ENCODE data around the gene RBPJL. TPM values are rescaled to one million over a fixed set of nuclear protein-coding genes. Genes with fewer than 3 reads are reported as not detected.

Gene RBPJL
- total RNA-seq, 2 experiments from 2014 or later, result not detected

- DNase-seq (ENCODE audit: low spot score), result no peak
Observed at GRCh38 chr20:45301824-45302271, 4.8 kb upstream of the RBPJL start.

GRCh38 chr20:45303586-45304463 lies 2.8 kb upstream of the RBPJL start:
- H3K9me2 ChIP-seq (ENCODE audit: insufficient read depth, low read length), result no peaks in the 10 kb centered on the region
- H3K4me1 ChIP-seq (ENCODE audit: insufficient read depth, low read length, poor library complexity, severe bottlenecking), result no peaks in the 10 kb centered on the region
- no peak overlapping the region for H3K4me3 ChIP-seq (ENCODE audit: low read depth, low read length, poor library complexity, severe bottlenecking)
- no peaks in the 10 kb centered on the region for H4K20me1 ChIP-seq (ENCODE audit: insufficient read depth, low read length)
- no peaks in the 10 kb centered on the region for H3K9me3 ChIP-seq (ENCODE audit: low read length)
- no peak for TF ChIP-seq EZH2phosphoT487 (IDR thresholded peaks at IDR 0.05; ENCODE audit: borderline replicate concordance, low read depth, low read length)
- no peak for TF ChIP-seq CTCF (conservative IDR thresholded peaks at IDR 0.05; ENCODE audit: low read length)
- intact Hi-C loops (cut with micrococcal nuclease; ENCODE audit: unreplicated experiment), result no loop called here
- no peak overlapping the region for H2AFZ ChIP-seq (ENCODE audit: low read length)
- no peaks in the 10 kb centered on the region for H3K36me3 ChIP-seq (ENCODE audit: insufficient read depth, low read length)
- POLR2A ChIA-PET, result no interaction called here
- no peak overlapping the region for H3K27ac ChIP-seq (ENCODE audit: low read depth, low read length, poor library complexity, severe bottlenecking)
- H3K79me2 ChIP-seq (ENCODE audit: insufficient read depth, low read depth, low read length), result no peaks in the 10 kb centered on the region
- H3K4me2 ChIP-seq (ENCODE audit: low read length), result no peak overlapping the region
- CTCF ChIA-PET (ENCODE audit: unreplicated experiment), result no interaction called here
- no peak for DNase-seq (ENCODE audit: low spot score)
- no TSS peak for BruUV-seq (replicated peaks)

More at GRCh38 chr20:45301824-45302271, 4.8 kb upstream of the RBPJL start:
- no peak overlapping the region for H3K27ac ChIP-seq (ENCODE audit: low read depth, low read length, poor library complexity, severe bottlenecking)
- no peaks in the 10 kb centered on the region for H4K20me1 ChIP-seq (ENCODE audit: insufficient read depth, low read length)
- no peaks in the 10 kb centered on the region for H3K9me3 ChIP-seq (ENCODE audit: low read length)
- POLR2A ChIA-PET, result no interaction called here
- H3K9me2 ChIP-seq (ENCODE audit: insufficient read depth, low read length), result no peaks in the 10 kb centered on the region
- no peak overlapping the region for H3K4me3 ChIP-seq (ENCODE audit: low read depth, low read length, poor library complexity, severe bottlenecking)
- H2AFZ ChIP-seq (ENCODE audit: low read length), result no peak overlapping the region
- no TSS peak for BruUV-seq (replicated peaks)
- no peaks in the 10 kb centered on the region for H3K36me3 ChIP-seq (ENCODE audit: insufficient read depth, low read length)
- intact Hi-C loops (cut with micrococcal nuclease; ENCODE audit: unreplicated experiment), result no loop called here
- no peaks in the 10 kb centered on the region for H3K79me2 ChIP-seq (ENCODE audit: insufficient read depth, low read depth, low read length)
- no peak overlapping the region for H3K4me2 ChIP-seq (ENCODE audit: low read length)
- H3K4me1 ChIP-seq (ENCODE audit: insufficient read depth, low read length, poor library complexity, severe bottlenecking), result no peaks in the 10 kb centered on the region
- TF ChIP-seq EZH2phosphoT487 (IDR thresholded peaks at IDR 0.05; ENCODE audit: borderline replicate concordance, low read depth, low read length) (no peak), CTCF (conservative IDR thresholded peaks at IDR 0.05; ENCODE audit: low read length) (no peak)
- CTCF ChIA-PET (ENCODE audit: unreplicated experiment), result no interaction called here

- intact Hi-C loops (cut with micrococcal nuclease; ENCODE audit: unreplicated experiment), result no loop called here
- Histone ChIP-seq H3K9me3 (ENCODE audit: low read length) (no peaks in the 10 kb centered on the region), H3K36me3 (ENCODE audit: insufficient read depth, low read length) (no peaks in the 10 kb centered on the region), H3K4me2 (ENCODE audit: low read length) (no peak overlapping the region), H3K9me2 (ENCODE audit: insufficient read depth, low read length) (no peaks in the 10 kb centered on the region), H3K79me2 (ENCODE audit: insufficient read depth, low read depth, low read length) (no peaks in the 10 kb centered on the region), H4K20me1 (ENCODE audit: insufficient read depth, low read length) (no peaks in the 10 kb centered on the region), H3K4me3 (ENCODE audit: low read depth, low read length, poor library complexity, severe bottlenecking) (no peak overlapping the region), H2AFZ (ENCODE audit: low read length) (no peak overlapping the region), H3K27ac (ENCODE audit: low read depth, low read length, poor library complexity, severe bottlenecking) (no peak overlapping the region), H3K4me1 (ENCODE audit: insufficient read depth, low read length, poor library complexity, severe bottlenecking) (no peaks in the 10 kb centered on the region)
- ChIA-PET POLR2A (no interaction called here), CTCF (ENCODE audit: unreplicated experiment) (no interaction called here)
- no TSS peak for BruUV-seq (replicated peaks)
- TF ChIP-seq CTCF (conservative IDR thresholded peaks at IDR 0.05; ENCODE audit: low read length) (no peak), EZH2phosphoT487 (IDR thresholded peaks at IDR 0.05; ENCODE audit: borderline replicate concordance, low read depth, low read length) (no peak)
- DNase-seq (ENCODE audit: low spot score), result no peak
Observed at GRCh38 chr20:45304464-45304999, 2.1 kb upstream of the RBPJL start.

Data from OCI-LY7 (cell line).